SW 1271 (cell line): ENCODE data around the gene RRBP1.

Experiments
- DNase-seq, 2 experiments: peaks; one replicate each; lab custom pipeline; 2025; lab: John Stamatoyannopoulos, UW

The RRBP1 gene

GRCh38 chr20:17571153-17571527 is 110.9 kb downstream of the RRBP1 start:
- DNase-seq, result no peak

GRCh38 chr20:17570347-17571152 is 111.5 kb downstream of the RRBP1 start:
- DNase-seq, result peak; percentile 30 to 63

DNA sequence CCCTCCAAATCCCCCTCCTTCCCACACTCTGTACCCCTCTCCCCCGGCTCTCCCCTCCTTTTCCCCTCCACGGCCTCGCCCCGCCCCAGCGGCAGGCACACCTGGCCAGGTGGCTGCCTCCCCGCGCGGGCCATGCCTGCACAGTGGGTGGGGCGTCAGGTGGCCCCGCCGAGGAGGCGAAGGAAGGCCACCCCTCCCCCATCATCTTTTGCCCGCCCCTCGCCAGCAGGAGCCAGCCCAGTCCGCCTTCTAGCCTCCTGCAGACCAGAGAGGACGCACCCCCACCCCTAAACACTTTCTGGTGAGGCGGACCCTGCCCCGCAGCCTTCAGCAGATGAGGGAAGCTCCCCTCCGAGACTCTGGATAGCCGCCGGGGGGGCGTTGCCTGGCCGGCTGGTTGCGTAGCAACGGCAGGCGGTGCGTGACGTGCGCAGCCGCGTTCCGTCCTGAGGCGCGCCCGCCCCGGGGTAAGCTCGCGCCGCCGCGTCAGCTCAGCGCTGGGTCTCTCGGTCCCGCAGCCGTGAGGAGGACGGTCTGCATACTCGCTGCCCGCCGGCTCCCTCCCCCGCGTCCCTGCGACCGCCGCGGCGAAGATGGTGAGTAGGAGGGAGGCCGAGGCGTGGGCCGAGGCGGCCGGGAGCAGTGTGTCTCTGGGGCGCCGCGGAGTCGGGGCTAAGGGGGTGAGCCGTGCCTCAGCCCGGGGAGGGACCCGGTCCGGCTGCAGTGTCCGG is 112.3 kb downstream of the RRBP1 start, which contains the start of gene DSTN:
DSTN (plus strand) TSS at position 460 of the 731 bp plus-strand sequence; CDS start at position 594, 134 bp downstream.
- DNase-seq, result peak; percentile 79 to 88

GRCh38 chr20:17568972-17569521 is 113.0 kb downstream of the RRBP1 start:
- peak; percentile 87 to 92 for DNase-seq

DNA sequence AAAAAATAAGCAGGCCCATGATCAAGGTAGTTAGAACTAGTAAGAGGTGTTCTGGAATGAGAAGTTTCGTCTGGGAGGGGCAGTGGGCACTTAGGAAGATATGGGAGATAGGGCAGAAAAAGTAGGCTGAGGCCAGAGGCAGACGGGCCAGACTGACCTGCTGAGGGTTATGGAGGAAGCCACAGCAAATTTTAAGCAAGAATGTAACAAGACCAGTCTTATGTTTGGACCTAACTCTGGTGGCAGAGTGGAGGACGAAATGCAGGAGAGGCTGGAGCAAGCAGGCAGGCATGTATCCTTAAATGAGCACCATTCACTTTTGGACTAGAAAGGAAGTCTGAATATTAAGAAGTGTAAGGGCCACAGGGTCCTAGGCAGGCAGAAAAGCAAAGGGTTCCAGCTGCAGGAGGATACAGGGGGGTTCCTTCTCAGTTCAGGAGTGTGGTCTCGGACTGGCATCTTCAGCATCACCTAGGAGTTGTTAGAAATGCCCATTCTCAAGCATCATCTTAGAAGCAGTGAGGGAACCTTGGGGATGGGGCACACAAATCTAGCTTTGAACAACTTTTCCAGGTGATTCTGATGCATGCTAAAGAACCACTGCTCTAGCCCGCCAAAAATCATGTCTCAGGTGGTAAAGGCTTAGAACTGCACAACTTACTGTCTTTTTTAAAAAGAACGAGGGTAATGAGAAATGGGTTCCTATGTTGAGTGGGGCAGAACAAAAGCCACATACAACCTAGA is 113.8 kb downstream of the RRBP1 start:
- no peak for DNase-seq

- no peak for DNase-seq
These were observed 115.7 kb downstream of the RRBP1 start for GRCh38 chr20:17566345-17566744.

DNA sequence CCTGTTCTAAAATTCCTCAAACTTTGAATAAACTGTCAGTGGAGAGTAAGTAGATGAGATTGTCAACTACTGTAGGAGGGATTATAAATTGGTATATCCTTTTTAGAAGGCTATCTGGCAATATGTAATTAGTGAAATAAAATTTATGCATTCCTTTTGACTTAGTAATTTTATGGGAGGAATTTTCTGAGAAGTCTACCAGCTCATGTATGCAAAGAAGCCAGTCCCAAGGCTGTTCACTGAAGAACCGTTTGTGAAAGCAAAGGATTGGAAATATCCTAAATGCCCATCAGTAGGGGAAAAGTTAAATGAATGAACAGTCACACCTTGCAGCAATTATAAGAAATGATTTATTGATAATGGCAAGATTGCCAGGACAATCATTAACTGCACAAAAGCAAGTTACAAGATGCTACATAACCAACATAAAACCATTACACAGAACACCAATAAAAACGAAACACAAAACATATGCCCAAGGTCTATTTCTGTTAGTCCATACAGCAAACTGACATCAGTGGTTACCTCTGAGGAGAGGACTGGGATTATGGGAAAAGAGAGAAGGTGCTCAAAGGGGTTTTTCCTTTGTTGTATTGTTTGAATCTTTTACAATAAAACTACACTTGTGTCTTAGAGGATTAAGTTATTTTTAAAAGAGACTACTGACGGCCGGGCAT is 116.7 kb downstream of the RRBP1 start:
- DNase-seq, result peak in 1 of 2 experiments; percentile 47
